ENCODE data around the gene CEBPB.
"Not testable (repeated sequence)": the region's sequence is repeated elsewhere in the genome, so short reads cannot be mapped to it uniquely, and the experiment has no call there.

Gene CEBPB

DNA sequence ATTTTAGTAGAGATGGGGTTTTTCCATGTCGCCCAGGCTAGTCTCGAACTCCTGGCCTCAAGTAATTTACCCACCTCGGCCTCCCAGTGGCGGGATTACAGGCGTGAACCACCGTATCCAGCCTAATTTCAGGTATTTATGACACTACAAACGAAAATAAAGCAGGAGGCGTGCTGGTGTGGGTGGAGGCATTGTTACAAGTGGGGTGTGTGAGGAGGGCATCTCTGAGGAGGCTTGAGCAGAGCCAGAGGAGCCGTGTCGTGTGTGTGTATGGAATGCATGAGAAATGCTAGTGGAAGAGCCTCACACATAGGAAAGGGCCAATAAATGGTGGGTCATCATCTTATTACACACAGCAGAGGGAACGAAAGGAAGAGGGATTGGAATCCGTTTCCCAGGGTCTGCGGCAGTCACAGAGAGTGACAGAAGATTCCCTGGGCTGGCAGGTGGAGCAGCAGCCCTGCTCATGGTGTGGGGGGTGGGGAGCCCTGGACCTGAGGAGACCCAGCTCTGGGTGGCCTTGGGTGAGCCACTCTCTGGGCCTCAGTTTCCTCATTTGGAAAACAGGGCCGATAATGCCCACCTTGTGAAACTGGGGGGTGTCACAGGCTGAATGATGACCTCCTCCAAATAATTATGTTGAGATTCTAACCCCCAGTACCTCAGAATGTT lies 19.9 kb upstream of the CEBPB start:
- no peak for DNase-seq

GRCh38 chr20:50172347-50173013 lies 18.1 kb upstream of the CEBPB start:
- DNase-seq: no peak

- no peak for DNase-seq
Measured at GRCh38 chr20:50174456-50174855, 16.2 kb upstream of the CEBPB start.

GRCh38 chr20:50175938-50176933 lies 14.4 kb upstream of the CEBPB start:
- no peak for DNase-seq

- not testable (repeated sequence) for DNase-seq
Measured at GRCh38 chr20:50178672-50179071, 12.0 kb upstream of the CEBPB start.

DNA sequence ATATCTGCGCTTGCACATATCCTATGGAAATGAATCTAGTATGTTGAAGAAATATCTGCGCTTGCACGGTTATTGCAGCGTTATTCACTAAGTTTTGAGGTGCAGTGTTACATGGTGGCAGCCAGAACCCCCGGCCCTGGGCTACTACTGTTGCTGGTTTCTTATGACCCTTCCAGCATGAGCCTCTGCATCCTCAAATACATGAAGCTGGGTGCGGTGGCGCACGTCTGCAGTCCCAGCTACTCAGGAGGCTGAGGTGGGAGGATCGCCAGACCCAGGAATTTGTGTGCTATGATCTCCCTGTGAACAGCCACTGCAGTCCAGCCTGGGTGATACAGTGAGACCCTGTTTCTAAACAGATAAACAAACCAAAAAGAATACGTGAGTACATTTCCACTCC lies 9.3 kb upstream of the CEBPB start:
- DNase-seq: no peak

- no peak for DNase-seq
Measured at GRCh38 chr20:50182346-50182745, 8.3 kb upstream of the CEBPB start.

DNA sequence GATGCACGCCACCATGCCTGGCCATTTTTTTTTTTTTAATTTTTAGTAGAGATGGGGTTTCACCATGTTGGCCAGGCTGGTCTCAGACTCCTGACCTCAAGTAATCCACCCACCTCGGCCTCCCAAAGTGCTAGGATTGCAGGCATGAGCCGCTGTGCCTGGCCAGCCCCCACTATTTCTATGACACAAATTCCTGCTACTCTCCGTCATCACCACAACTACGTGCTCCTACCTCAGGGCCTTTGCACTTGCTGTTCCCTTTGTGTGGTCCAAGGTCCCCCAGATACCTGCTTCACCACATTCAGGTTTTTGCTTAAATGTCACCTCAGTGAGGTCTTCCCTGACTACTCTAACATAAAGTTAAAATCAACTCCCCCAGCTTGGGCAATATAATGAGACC lies 5.2 kb upstream of the CEBPB start:
- DNase-seq: no peak

DNA sequence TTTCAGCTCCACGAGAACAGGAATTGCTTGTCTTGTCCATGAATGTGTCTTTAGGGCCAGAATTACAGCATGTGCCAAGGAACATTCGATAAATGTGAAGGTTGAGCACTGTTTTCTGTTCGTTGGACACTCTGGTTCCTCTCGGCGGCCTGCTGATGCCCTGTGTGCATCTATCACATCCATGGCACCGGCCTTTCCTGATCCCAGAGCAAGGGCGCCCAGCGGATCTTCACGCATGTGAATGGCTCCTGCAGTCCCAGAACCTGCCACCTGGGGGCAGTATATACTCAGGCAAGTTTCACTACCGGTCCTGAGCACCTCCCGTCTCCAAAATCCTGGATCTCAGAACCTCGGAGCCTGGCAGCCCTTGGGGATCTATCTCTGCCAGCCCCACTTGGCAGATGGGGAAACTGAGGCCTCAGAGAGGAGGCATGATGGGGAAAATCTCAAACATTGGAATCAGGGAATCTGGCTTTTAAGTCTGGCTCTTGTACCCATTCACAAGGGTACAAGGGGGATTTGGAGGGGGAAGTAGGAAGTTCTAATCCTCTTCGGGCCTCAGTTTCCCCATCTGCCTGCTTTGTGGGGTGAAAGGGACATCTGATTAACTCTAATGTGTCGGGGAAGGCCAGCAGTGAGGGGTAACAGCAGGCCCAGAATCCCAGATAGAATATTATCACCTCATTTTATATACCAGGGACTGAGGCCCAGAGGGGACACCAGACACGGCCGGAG lies 4.3 kb upstream of the CEBPB start:
- peak; percentile 83 for DNase-seq

GRCh38 chr20:50186987-50187402 lies 3.6 kb upstream of the CEBPB start:
- no peak for DNase-seq

DNA sequence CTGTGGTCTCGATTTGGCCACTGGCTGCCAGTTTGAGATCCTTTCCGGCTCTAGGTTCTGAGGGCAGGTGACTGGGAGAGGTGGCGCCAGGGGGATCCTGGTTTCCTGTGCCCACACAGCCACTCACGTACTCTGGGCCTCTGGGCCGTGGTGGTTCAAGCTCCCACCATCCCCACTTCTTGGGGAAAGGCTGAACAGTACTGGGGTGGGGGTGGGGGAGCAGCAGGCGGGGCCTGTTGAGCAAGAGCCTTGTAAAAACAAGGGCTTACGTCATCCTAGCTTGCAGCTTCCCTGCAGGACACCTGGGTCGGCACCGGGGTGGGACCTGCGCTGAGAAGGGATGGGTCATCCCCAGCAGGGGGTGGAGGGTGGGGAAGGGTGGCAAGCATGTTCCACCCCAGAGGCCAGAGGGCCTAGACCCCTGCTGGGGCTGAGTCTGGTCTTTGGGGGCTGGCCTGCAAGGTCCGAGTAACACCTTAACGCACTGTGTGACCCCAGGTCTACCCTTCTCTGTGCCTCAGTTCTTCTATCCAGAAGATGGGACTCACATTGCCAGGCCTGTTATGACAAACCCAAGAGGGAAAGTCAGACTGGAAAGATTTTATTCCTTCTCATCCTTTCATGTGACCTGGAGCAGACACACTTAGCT lies 3.1 kb upstream of the CEBPB start:
- no peak for DNase-seq

DNA sequence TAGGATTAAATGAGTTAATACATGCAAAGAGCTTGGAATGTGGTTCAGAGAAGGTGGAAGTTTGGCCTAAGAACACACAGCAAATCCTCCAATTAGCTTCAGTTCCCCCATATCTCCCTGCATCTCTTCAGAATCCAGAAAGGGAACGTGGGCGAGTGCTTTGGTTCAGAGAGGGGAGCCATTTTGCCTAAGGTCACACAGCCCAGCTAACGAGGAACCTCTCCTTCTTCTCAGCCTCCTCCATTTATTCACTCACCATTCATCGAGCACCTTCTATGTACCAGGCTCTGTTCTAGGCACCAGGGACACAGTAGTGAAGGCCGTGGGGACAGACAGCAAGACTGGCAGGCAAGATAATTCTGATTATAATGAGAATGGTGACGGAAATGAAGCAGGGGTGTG lies 2.3 kb upstream of the CEBPB start:
- DNase-seq: no peak

GRCh38 chr20:50188879-50189680 lies 1.6 kb upstream of the CEBPB start:
- DNase-seq: no peak

DNA sequence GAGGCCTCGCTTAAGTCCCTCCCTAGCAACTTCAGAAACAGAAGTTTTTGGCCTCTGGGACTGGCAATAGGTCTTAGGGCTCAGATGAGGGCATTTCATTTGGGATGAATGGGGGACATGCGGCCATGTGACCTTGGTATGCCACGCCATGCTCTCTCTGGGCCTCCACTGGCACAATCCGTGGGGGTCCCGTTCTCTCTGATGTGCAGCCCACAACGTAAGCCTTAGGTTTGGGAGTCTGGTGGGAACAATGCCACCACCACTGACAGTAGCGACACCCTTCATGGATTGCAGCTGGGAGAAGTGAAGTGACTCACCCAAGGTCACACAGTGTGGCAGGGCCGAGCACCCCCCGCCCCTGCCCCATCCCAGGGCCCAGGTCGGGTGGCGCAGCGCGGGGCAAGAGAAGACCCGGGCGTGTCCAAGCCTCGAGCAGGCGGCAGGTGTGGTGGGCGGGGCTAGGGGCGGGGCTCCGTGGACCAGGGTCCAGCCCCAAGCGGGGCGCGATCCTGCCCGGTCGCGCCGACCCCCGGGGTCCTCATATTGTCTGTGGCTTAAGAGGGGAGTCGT lies 864 bp upstream of the CEBPB start:
- peak; percentile 44 for DNase-seq

GRCh38 chr20:50191065-50191543 lies 474 bp downstream of the CEBPB start:
- DNase-seq: peak; percentile 61

GRCh38 chr20:50191544-50192363 lies 1.1 kb downstream of the CEBPB start:
- DNase-seq: peak; percentile 50

- DNase-seq: peak; percentile 75
Measured at GRCh38 chr20:50192364-50193198, 2.0 kb downstream of the CEBPB start.

DNA sequence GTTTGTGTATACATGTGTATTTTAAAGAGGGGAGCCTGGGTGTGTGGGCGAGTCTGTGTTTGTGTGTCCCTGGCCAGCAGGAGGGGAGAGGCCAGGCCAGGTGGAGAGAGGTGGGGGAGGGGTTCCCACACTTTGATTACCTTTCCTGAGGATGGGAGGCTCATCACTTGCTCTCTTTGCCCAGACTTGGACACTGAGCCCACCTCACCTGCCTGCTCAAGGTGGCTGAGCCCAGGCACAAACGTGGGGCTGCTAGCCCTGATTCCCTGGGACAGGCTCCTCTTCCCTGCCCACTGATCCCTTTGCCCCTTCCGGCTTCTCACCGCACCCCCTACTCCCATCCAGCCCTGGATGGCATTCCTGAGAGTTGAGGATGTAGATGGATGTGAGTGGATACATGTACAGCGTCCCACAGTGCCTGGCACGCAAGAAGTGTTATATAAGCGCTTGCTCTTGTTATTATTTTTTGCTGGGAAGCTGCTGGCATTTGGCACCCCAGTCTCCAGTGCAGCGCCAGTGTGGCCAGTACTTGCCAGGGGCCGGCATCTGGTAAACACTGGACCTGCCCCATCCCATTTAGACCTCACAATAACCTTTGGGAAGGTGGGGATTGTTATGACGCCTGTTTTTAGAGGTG lies 2.7 kb downstream of the CEBPB start:
- no peak for DNase-seq
